ENCODE measurements around the gene RSPO4.

GRCh38 chr20:998231-998830 lies 3.8 kb downstream of the RSPO4 start:
- TF ChIP-seq SKI (IDR thresholded peaks at IDR 0.05; ENCODE audit: partially characterized antibody) (no peak), ATF3 (CRISPR knock-in tag; IDR thresholded peaks at IDR 0.05) (no peak), ZNF577 (CRISPR knock-in tag; IDR thresholded peaks at IDR 0.05; ENCODE audit: borderline replicate concordance, low read depth) (no peak), RFX3 (CRISPR knock-in tag; IDR thresholded peaks at IDR 0.05) (no peak), ZNF225 (CRISPR knock-in tag; IDR thresholded peaks at IDR 0.05) (no peak), ZNF720 (CRISPR knock-in tag; IDR thresholded peaks at IDR 0.05) (no peak), PAWR (CRISPR knock-in tag; IDR thresholded peaks at IDR 0.05; ENCODE audit: borderline replicate concordance) (no peak), NFE2L1 (CRISPR knock-in tag; IDR thresholded peaks at IDR 0.05; ENCODE audit: borderline replicate concordance) (no peak), ZNF567 (CRISPR knock-in tag; IDR thresholded peaks at IDR 0.05; ENCODE audit: borderline replicate concordance) (no peak)
- TF ChIP-seq, protein P1, sequence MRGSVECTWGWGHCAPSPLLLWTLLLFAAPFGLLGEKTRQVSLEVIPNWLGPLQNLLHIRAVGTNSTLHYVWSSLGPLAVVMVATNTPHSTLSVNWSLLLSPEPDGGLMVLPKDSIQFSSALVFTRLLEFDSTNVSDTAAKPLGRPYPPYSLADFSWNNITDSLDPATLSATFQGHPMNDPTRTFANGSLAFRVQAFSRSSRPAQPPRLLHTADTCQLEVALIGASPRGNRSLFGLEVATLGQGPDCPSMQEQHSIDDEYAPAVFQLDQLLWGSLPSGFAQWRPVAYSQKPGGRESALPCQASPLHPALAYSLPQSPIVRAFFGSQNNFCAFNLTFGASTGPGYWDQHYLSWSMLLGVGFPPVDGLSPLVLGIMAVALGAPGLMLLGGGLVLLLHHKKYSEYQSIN (CRISPR knock-in tag; IDR thresholded peaks at IDR 0.05; ENCODE audit: borderline replicate concordance), result no peak
- TF ChIP-seq, protein P2, sequence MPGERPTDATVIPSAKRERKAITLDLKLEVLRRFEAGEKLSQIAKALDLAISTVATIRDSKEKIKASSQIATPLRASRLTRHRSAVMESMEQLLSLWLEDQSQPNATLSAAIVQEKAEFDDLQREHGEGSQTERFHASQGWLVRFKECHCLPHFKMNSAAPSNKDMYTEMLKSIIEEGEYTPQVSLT (CRISPR knock-in tag; IDR thresholded peaks at IDR 0.05; ENCODE audit: borderline replicate concordance, low read depth), result no peak
